Testis (tissue), 2 donors: ENCODE measurements around the gene LIPJ.

Experiments
- CTCF ChIP-seq, 3 experiments: fragments of 450-650 bp in 2 of 3; fragments of 200-600 bp in 1 of 3; sonication (generic) in 1 of 3; IDR thresholded peaks; one replicate each; pipeline ENCODE4 v1.5.1; 2016 to 2019; ENCODE audit warnings: antibody characterized with exemption in 3 of 3, mild to moderate bottlenecking in 2 of 3, moderate library complexity in 1 of 3
- POLR2A ChIP-seq: fragments of 450-650 bp; IDR thresholded peaks from one replicate; pipeline ENCODE4 v1.6.1; 2017; ENCODE audit warnings: antibody characterized with exemption, mild to moderate bottlenecking, moderate library complexity

- TF ChIP-seq POLR2A, result no peak
- TF ChIP-seq CTCF (IDR thresholded peaks at IDR 0.05), result no peak
Measured at GRCh38 chr10:88562152-88562551, 24.4 kb upstream of the LIPJ start.
